Suppressor macrophage treated with lipopolysaccharide for 4 hours (primary cell): ENCODE results near the gene LHX3.
"Not testable (repeated sequence)": the region's sequence is repeated elsewhere in the genome, so short reads cannot be mapped to it uniquely, and the experiment has no call there.

Experiments
- DNase-seq: peaks from one replicate; pipeline ENCODE4 v3.0.0-alpha.2; 2020

The LHX3 gene

GRCh38 chr9:136241542-136241941, 36.6 kb upstream of the LHX3 start:
- no peak for DNase-seq

GRCh38 chr9:136240941-136241340, 36.0 kb upstream of the LHX3 start:
- DNase-seq, result no peak

GRCh38 chr9:136239983-136240330, 35.0 kb upstream of the LHX3 start:
- no peak for DNase-seq

GRCh38 chr9:136239135-136239982, 34.4 kb upstream of the LHX3 start:
- no peak for DNase-seq

GRCh38 chr9:136238342-136238732, 33.4 kb upstream of the LHX3 start:
- no peak for DNase-seq

GRCh38 chr9:136237486-136238341, 32.8 kb upstream of the LHX3 start:
- DNase-seq, result no peak

GRCh38 chr9:136236471-136237410, 31.8 kb upstream of the LHX3 start:
- not testable (repeated sequence) for DNase-seq

GRCh38 chr9:136235709-136236455, 31.0 kb upstream of the LHX3 start:
- DNase-seq, result no peak

GRCh38 chr9:136235171-136235570, 30.2 kb upstream of the LHX3 start:
- DNase-seq, result no peak

- no peak for DNase-seq
These were observed 29.7 kb upstream of the LHX3 start for GRCh38 chr9:136234597-136234996.

- DNase-seq, result no peak
These were observed 28.9 kb upstream of the LHX3 start for GRCh38 chr9:136233868-136234267.

- no peak for DNase-seq
These were observed 28.5 kb upstream of the LHX3 start for GRCh38 chr9:136233411-136233810.

- DNase-seq, result no peak
These were observed 28.0 kb upstream of the LHX3 start for GRCh38 chr9:136232969-136233368.

GRCh38 chr9:136231478-136232297, 26.8 kb upstream of the LHX3 start:
- peak; percentile 58 for DNase-seq

GRCh38 chr9:136230773-136231172, 25.8 kb upstream of the LHX3 start:
- no peak for DNase-seq

- no peak for DNase-seq
These were observed 25.4 kb upstream of the LHX3 start for GRCh38 chr9:136230365-136230764.

GRCh38 chr9:136229096-136230065, 24.5 kb upstream of the LHX3 start:
- no peak for DNase-seq

- DNase-seq, result peak; percentile 28
These were observed 23.4 kb upstream of the LHX3 start for GRCh38 chr9:136228107-136228875.
